K562 (cell line): Measurements from ENCODE around the gene KCNK1. TPM values are rescaled to one million over a fixed set of nuclear protein-coding genes. Genes with fewer than 3 reads are reported as not detected.

ENCODE experiments used
- BHLHE40 ChIP-seq: IDR thresholded peaks from 2 replicates; pipeline ENCODE4 v1.6.1; 2011; ENCODE audit warnings: low read length, improper control_type of control experiment
- BRD9 ChIP-seq: fragments of 450-650 bp; IDR thresholded peaks from 2 replicates; pipeline ENCODE4 v1.6.1; 2018; ENCODE audit warnings: low read depth; ENCODE audit not compliant: partially characterized antibody
- CBX2 ChIP-seq: fragments of 200-600 bp; sonication (generic); IDR thresholded peaks from one replicate; pipeline ENCODE4 v1.6.1; 2012; ENCODE audit warnings: mild to moderate bottlenecking, low read length, inconsistent platforms; ENCODE audit not compliant: insufficient read depth, poor library complexity, severe bottlenecking
- CCAR2 ChIP-seq: fragments of 200-400 bp; formaldehyde crosslinking; IDR thresholded peaks from 2 replicates; pipeline ENCODE4 v1.6.1; 2017; ENCODE audit warnings: mild to moderate bottlenecking, low read depth, low read length
- EHMT2 ChIP-seq: fragments of 450-650 bp; IDR thresholded peaks from 2 replicates; pipeline ENCODE4 v1.6.1; 2018; ENCODE audit warnings: antibody characterized with exemption
- EP400 ChIP-seq: fragments of 450-650 bp; IDR thresholded peaks from 2 replicates; pipeline ENCODE4 v1.6.1; 2017; ENCODE audit warnings: antibody characterized with exemption, mild to moderate bottlenecking, moderate library complexity
- FOSL1 ChIP-seq: fragments of 200-800 bp; sonication (Bioruptor generic); conservative IDR thresholded peaks from 2 replicates; pipeline ENCODE4 v1.6.1; 2016; ENCODE audit warnings: missing genetic modification characterization, missing compliant biosample characterization
- HNRNPH1 ChIP-seq: fragments of 200-400 bp; formaldehyde crosslinking; optimal IDR thresholded peaks from 2 replicates; pipeline ENCODE3; 2017; ENCODE audit warnings: low read depth, mild to moderate bottlenecking, low read length, moderate library complexity
- ID3 ChIP-seq, 2 experiments: fragments of 250-450 bp in 1 of 2; fragments of 450-650 bp in 1 of 2; sonication (Bioruptor Pico) in 1 of 2; IDR thresholded peaks; 2 replicates each; pipeline versions ENCODE4 v1.6.1 to v1.8.0; 2016 to 2021; ENCODE audit warnings: mild to moderate bottlenecking in 2 of 2, moderate library complexity in 2 of 2, missing compliant biosample characterization in 1 of 2, missing genetic modification characterization in 1 of 2
- MLLT1 ChIP-seq, 2 experiments: fragments of 450-650 bp; IDR thresholded peaks; 2 replicates each; pipeline ENCODE4 v1.6.1; 2016
- MTA3 ChIP-seq: fragments of 450-650 bp; formaldehyde crosslinking; IDR thresholded peaks from 2 replicates; pipeline ENCODE4 v1.6.1; 2017; ENCODE audit warnings: mild to moderate bottlenecking, borderline replicate concordance
- NELFE ChIP-seq: IDR thresholded peaks from 2 replicates; pipeline ENCODE4 v1.6.1; 2011; ENCODE audit warnings: mild to moderate bottlenecking; ENCODE audit not compliant: insufficient read depth, insufficient read length
- NR3C1 ChIP-seq: sonication (generic); formaldehyde crosslinking; IDR thresholded peaks from 2 replicates; pipeline ENCODE4 v1.8.1; 2022; ENCODE audit warnings: missing genetic modification reagents
- NUFIP1 ChIP-seq: fragments of 450-650 bp; IDR thresholded peaks from 2 replicates; pipeline ENCODE4 v1.6.1; 2018; ENCODE audit not compliant: partially characterized antibody
- PKNOX1 ChIP-seq: fragments of 450-650 bp; IDR thresholded peaks from 2 replicates; pipeline ENCODE4 v1.6.1; 2016
- PYGO2 ChIP-seq: fragments of 450-650 bp; IDR thresholded peaks from 2 replicates; pipeline ENCODE4 v1.6.1; 2016; ENCODE audit warnings: mild to moderate bottlenecking, missing genetic modification characterization, moderate library complexity, missing compliant biosample characterization
- RB1 ChIP-seq: fragments of 450-650 bp; IDR thresholded peaks from 2 replicates; pipeline ENCODE4 v1.6.1; 2017; ENCODE audit warnings: low read depth, mild to moderate bottlenecking
- SMARCB1 ChIP-seq: IDR thresholded peaks from 2 replicates; pipeline ENCODE4 v1.6.1; 2011; ENCODE audit warnings: improper control_type of control experiment, low read depth; ENCODE audit not compliant: insufficient read length
- SRF ChIP-seq, 2 experiments: fragments of 250-450, 450-650 bp in 1 of 2; sonication (Bioruptor Pico) in 1 of 2; sonication (generic) in 1 of 2; formaldehyde crosslinking; IDR thresholded peaks; 2 replicates each; pipeline versions ENCODE4 v1.5.0 to v1.5.1; 2020 to 2022; ENCODE audit warnings: mild to moderate bottlenecking in 1 of 2, missing genetic modification reagents in 1 of 2
- TCFL5 ChIP-seq: fragments of 250-450 bp; sonication (Bioruptor Pico); conservative IDR thresholded peaks from 2 replicates; pipeline ENCODE4 v1.6.1; 2021; ENCODE audit warnings: mild to moderate bottlenecking, moderate library complexity, matching md5 sums
- U2AF1 ChIP-seq: fragments of 200-400 bp; formaldehyde crosslinking; optimal IDR thresholded peaks from 2 replicates; pipeline ENCODE3; 2017; ENCODE audit warnings: mild to moderate bottlenecking, low read depth, low read length, moderate library complexity
- ZBTB9 ChIP-seq: fragments of 450-650 bp; formaldehyde crosslinking; IDR thresholded peaks from 2 replicates; pipeline ENCODE4 v1.4.0; 2020; ENCODE audit warnings: mild to moderate bottlenecking, moderate library complexity
- ZKSCAN1 ChIP-seq: fragments of 150-350 bp; IDR thresholded peaks from 2 replicates; pipeline ENCODE4 v1.6.1; 2016; ENCODE audit warnings: low read depth, low read length
- ZNF134 ChIP-seq: fragments of 250-450 bp; sonication (Bioruptor Pico); conservative IDR thresholded peaks from 2 replicates; pipeline ENCODE4 v1.4.0; 2020
- ZNF311 ChIP-seq: fragments of 250-450 bp; sonication (Bioruptor Pico); IDR thresholded peaks from 2 replicates; pipeline ENCODE4 v1.4.0; 2020; ENCODE audit warnings: mild to moderate bottlenecking, moderate library complexity
- polyA plus RNA-seq, 8 experiments: library from polyadenylated mRNA; depleted of rRNA in 4 of 8; stranded (reverse) in 5 of 8; unstranded in 3 of 8; fragments of >200 nt; fragmentation: Nextera tagmentation in 2 of 8; fragmentation: Illumina TruSeq in 1 of 8; extraction: Ambion mirVana in 2 of 8; extraction: Trizol in 1 of 8; gene quantifications; 2 replicates each; pipeline versions ENCODE4 v1.2.1 to v1.2.3, GENCODE V29; 2011 to 2014; ENCODE audit warnings: inconsistent platforms in 1 of 8, missing spikeins in 1 of 8
- total RNA-seq, 7 experiments: library from RNA; depleted of rRNA in 6 of 7; stranded (reverse); fragments of >200 nt in 6 of 7; fragmentation: Illumina TruSeq in 2 of 7; extraction: Trizol in 2 of 7; gene quantifications; 2 replicates each; pipeline versions ENCODE4 v1.2.1 to v1.2.3, GENCODE V29; 2011 to 2021; ENCODE audit warnings: low replicate concordance in 1 of 7

The KCNK1 gene
- total and polyA plus RNA-seq, 9 of the 15 experiments (the other 6 are each of a cell fraction or from before 2014, with no cell fraction given) = 3.1 to 22.7 (median 6.0) TPM

GRCh38 chr1:233613252-233614172, at the start of gene KCNK1 (continued):
- no peak for TF ChIP-seq ID3 (CRISPR knock-in tag; IDR thresholded peaks at IDR 0.05)
- TF ChIP-seq ID3 (tag; IDR thresholded peaks at IDR 0.05) = no peak
- TF ChIP-seq TCFL5 (CRISPR knock-in tag) = no peak
- 0 out of 2 replicates have a peak, but pooled peaks have one; percentile 20 for TF ChIP-seq PKNOX1
- TF ChIP-seq MLLT1 (IDR thresholded peaks at IDR 0.05) = peak; percentile 33 to 79; a peak in 2 of 4 replicates
- no peak for TF ChIP-seq U2AF1
- TF ChIP-seq EP400 = peak; percentile 59; the same call in 1 of the 2 replicates
- no peak for TF ChIP-seq CBX2
- TF ChIP-seq ZNF134 (CRISPR knock-in tag) = no peak
- peak; percentile 32; the same call in 1 of the 2 replicates for TF ChIP-seq MTA3
- no peak for TF ChIP-seq ZNF311
- no peak for TF ChIP-seq NR3C1
- TF ChIP-seq BRD9 = peak; percentile 65
- no peak for TF ChIP-seq ZBTB9 (CRISPR knock-in tag)
- TF ChIP-seq CCAR2 = no peak
- TF ChIP-seq EHMT2 = no peak
- no peak for TF ChIP-seq BHLHE40
- peak; percentile 42 for TF ChIP-seq FOSL1 (tag)
- TF ChIP-seq SMARCB1 = no peak
- TF ChIP-seq SRF (CRISPR knock-in tag; IDR thresholded peaks at IDR 0.05) = no peak
- TF ChIP-seq NELFE = no peak
- TF ChIP-seq RB1 = peak; percentile 69
- TF ChIP-seq NUFIP1 = no peak
- no peak for TF ChIP-seq ZKSCAN1
- TF ChIP-seq PYGO2 (tag) = no peak
- no peak for TF ChIP-seq HNRNPH1
